Skeletal muscle cell (primary cell): ENCODE data around the gene VPS8.

Experiments
- DNase-seq: peaks from one replicate; pipeline ENCODE4 v3.0.0-alpha.2; 2010; ENCODE audit warnings: low read depth
- H3K4me3 ChIP-seq: 2 replicates; pipeline ENCODE4 v1.5.1; 2011; ENCODE audit warnings: low read depth, mild to moderate bottlenecking, control low read depth, low read length, moderate library complexity

The VPS8 gene

GRCh38 chr3:184811999-184812661 lies at the start of gene VPS8:
Gene VPS8 (plus strand): TSS chr3:184812166. CDS start chr3:184824633, 12,467 bp downstream.
- peak; percentile 79 for DNase-seq
- peak within 1 kb of the TSS; percentile 88 for H3K4me3 ChIP-seq

- H3K4me3 ChIP-seq = no peak overlapping the region
- no peak for DNase-seq
Measured at GRCh38 chr3:184764191-184764590, 47.8 kb upstream of the VPS8 start.

GRCh38 chr3:184765047-184765729 lies 46.8 kb upstream of the VPS8 start:
- no peak overlapping the region for H3K4me3 ChIP-seq
- DNase-seq = no peak

- DNase-seq = no peak
- no peak overlapping the region for H3K4me3 ChIP-seq
Measured at GRCh38 chr3:184765730-184766074, 46.3 kb upstream of the VPS8 start.

- peak; percentile 42 for DNase-seq
- no peak overlapping the region for H3K4me3 ChIP-seq
Measured at GRCh38 chr3:184766555-184767261, 45.3 kb upstream of the VPS8 start.

GRCh38 chr3:184767377-184767776 lies 44.6 kb upstream of the VPS8 start:
- no peak for DNase-seq
- H3K4me3 ChIP-seq = no peak overlapping the region

- no peak overlapping the region for H3K4me3 ChIP-seq
- DNase-seq = no peak
Measured at GRCh38 chr3:184769382-184770170, 42.4 kb upstream of the VPS8 start.

- H3K4me3 ChIP-seq = no peak overlapping the region
- no peak for DNase-seq
Measured at GRCh38 chr3:184770541-184770940, 41.4 kb upstream of the VPS8 start.

- no peak for DNase-seq
- H3K4me3 ChIP-seq = no peak overlapping the region
Measured at GRCh38 chr3:184771301-184772127, 40.5 kb upstream of the VPS8 start.

- H3K4me3 ChIP-seq = no peak overlapping the region
- DNase-seq = no peak
Measured at GRCh38 chr3:184772667-184773272, 39.2 kb upstream of the VPS8 start.

GRCh38 chr3:184773283-184774186 lies 38.4 kb upstream of the VPS8 start:
- no peak overlapping the region for H3K4me3 ChIP-seq
- no peak for DNase-seq

GRCh38 chr3:184776916-184777315 lies 35.0 kb upstream of the VPS8 start:
- DNase-seq = no peak
- H3K4me3 ChIP-seq = no peak overlapping the region

- DNase-seq = peak; percentile 87
- H3K4me3 ChIP-seq = no peak overlapping the region
Measured at GRCh38 chr3:184777566-184778356, 34.2 kb upstream of the VPS8 start.

- DNase-seq = no peak
- H3K4me3 ChIP-seq = peak overlapping the region; percentile 17
Measured at GRCh38 chr3:184778426-184779332, 33.3 kb upstream of the VPS8 start.

- DNase-seq = no peak
- H3K4me3 ChIP-seq = no peak overlapping the region
Measured at GRCh38 chr3:184780981-184781515, 30.9 kb upstream of the VPS8 start.

GRCh38 chr3:184781801-184782200 lies 30.2 kb upstream of the VPS8 start:
- H3K4me3 ChIP-seq = no peak overlapping the region
- no peak for DNase-seq
